Measurements from ENCODE around the gene SPTB.

Gene SPTB

DNA sequence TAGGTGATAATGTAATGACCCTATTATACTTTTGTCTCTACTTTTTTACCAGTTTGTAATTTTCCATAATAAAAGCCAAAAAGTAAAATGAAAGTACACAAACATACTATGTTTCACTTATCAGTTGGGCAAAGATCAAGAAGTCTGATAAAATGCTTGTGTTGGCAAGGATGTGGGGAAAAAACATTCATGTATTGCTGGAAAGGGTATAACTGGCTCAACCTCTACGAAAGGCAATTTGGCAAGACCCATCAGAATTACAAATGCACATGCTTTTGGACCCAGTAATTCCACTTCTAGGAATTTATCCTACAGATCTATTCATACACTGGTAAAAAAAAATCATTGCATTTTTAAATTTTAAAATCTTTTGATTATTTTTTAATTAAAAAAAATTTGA lies 68.0 kb downstream of the SPTB start:
- Histone ChIP-seq H3K4me2 (ENCODE audit: low read depth, low read length) (no peak overlapping the region), H3K27ac (ENCODE audit: low read length) (no peak overlapping the region), H3K9me3 (replicated peaks; ENCODE audit: insufficient read depth, low read length) (no peaks in the 10 kb centered on the region), H3K4me3 (ENCODE audit: low read length) (no peak overlapping the region), H3K9me2 (replicated peaks; ENCODE audit: insufficient read depth, low read length) (no peaks in the 10 kb centered on the region), H3K36me3 (replicated peaks; ENCODE audit: insufficient read depth, low read length) (no peaks in the 10 kb centered on the region), H3K9ac (ENCODE audit: low read length) (no peak overlapping the region), H4K20me1 (ENCODE audit: insufficient read depth, low read length) (no peaks in the 10 kb centered on the region), H2AFZ (ENCODE audit: low read length) (no peak overlapping the region), H3K4me1 (ENCODE audit: low read length) (peaks cover 8% of the 10 kb centered on the region), H3K27me3 (replicated peaks; ENCODE audit: insufficient read depth, low read length) (no peaks in the 10 kb centered on the region), H3F3A (ENCODE audit: insufficient read depth, low read length) (no peaks in the 10 kb centered on the region), H3K79me2 (ENCODE audit: low read length) (no peaks in the 10 kb centered on the region)
- DNase-seq, result no peak
- TF ChIP-seq EZH2phosphoT487 (IDR thresholded peaks at IDR 0.05; ENCODE audit: low read length) (no peak), EZH2 (optimal IDR thresholded peaks at IDR 0.05; ENCODE audit: low read depth, low read length) (no peak)
- TF ChIP-seq, protein P1, sequence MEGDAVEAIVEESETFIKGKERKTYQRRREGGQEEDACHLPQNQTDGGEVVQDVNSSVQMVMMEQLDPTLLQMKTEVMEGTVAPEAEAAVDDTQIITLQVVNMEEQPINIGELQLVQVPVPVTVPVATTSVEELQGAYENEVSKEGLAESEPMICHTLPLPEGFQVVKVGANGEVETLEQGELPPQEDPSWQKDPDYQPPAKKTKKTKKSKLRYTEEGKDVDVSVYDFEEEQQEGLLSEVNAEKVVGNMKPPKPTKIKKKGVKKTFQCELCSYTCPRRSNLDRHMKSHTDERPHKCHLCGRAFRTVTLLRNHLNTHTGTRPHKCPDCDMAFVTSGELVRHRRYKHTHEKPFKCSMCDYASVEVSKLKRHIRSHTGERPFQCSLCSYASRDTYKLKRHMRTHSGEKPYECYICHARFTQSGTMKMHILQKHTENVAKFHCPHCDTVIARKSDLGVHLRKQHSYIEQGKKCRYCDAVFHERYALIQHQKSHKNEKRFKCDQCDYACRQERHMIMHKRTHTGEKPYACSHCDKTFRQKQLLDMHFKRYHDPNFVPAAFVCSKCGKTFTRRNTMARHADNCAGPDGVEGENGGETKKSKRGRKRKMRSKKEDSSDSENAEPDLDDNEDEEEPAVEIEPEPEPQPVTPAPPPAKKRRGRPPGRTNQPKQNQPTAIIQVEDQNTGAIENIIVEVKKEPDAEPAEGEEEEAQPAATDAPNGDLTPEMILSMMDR (IDR thresholded peaks at IDR 0.05; ENCODE audit: low read length), result no peak

GRCh38 chr14:64808449-64808848 lies 71.3 kb downstream of the SPTB start:
- Histone ChIP-seq H4K20me1 (ENCODE audit: insufficient read depth, low read length) (no peaks in the 10 kb centered on the region), H2AFZ (ENCODE audit: low read length) (no peak overlapping the region), H3K27ac (ENCODE audit: low read length) (no peak overlapping the region), H3F3A (ENCODE audit: insufficient read depth, low read length) (no peaks in the 10 kb centered on the region), H3K79me2 (ENCODE audit: low read length) (no peaks in the 10 kb centered on the region), H3K4me2 (ENCODE audit: low read depth, low read length) (no peak overlapping the region), H3K4me3 (ENCODE audit: low read length) (no peak overlapping the region), H3K9me3 (replicated peaks; ENCODE audit: insufficient read depth, low read length) (no peaks in the 10 kb centered on the region), H3K9me2 (replicated peaks; ENCODE audit: insufficient read depth, low read length) (no peaks in the 10 kb centered on the region), H3K36me3 (replicated peaks; ENCODE audit: insufficient read depth, low read length) (no peaks in the 10 kb centered on the region), H3K9ac (ENCODE audit: low read length) (no peak overlapping the region), H3K4me1 (ENCODE audit: low read length) (peaks cover 8% of the 10 kb centered on the region), H3K27me3 (replicated peaks; ENCODE audit: insufficient read depth, low read length) (no peaks in the 10 kb centered on the region)
- no peak for DNase-seq
- no peak for TF ChIP-seq EZH2 (optimal IDR thresholded peaks at IDR 0.05; ENCODE audit: low read depth, low read length)

GRCh38 chr14:64807551-64807950 lies 72.2 kb downstream of the SPTB start:
- H4K20me1 ChIP-seq (ENCODE audit: insufficient read depth, low read length), result no peaks in the 10 kb centered on the region
- no peak overlapping the region for H3K4me2 ChIP-seq (ENCODE audit: low read depth, low read length)
- H3K9me2 ChIP-seq (replicated peaks; ENCODE audit: insufficient read depth, low read length), result no peaks in the 10 kb centered on the region
- H3K27ac ChIP-seq (ENCODE audit: low read length), result no peak overlapping the region
- TF ChIP-seq, protein P1 (IDR thresholded peaks at IDR 0.05; ENCODE audit: low read length), result no peak
- TF ChIP-seq EZH2 (optimal IDR thresholded peaks at IDR 0.05; ENCODE audit: low read depth, low read length) (no peak), EZH2phosphoT487 (IDR thresholded peaks at IDR 0.05; ENCODE audit: low read length) (no peak)
- H3K4me1 ChIP-seq (ENCODE audit: low read length), result 0 out of 2 replicates have a peak, but pooled peaks cover under 1% of the 10 kb centered on the region
- no peak overlapping the region for H3K4me3 ChIP-seq (ENCODE audit: low read length)
- H3K36me3 ChIP-seq (replicated peaks; ENCODE audit: insufficient read depth, low read length), result no peaks in the 10 kb centered on the region
- no peaks in the 10 kb centered on the region for H3F3A ChIP-seq (ENCODE audit: insufficient read depth, low read length)
- DNase-seq, result no peak
- no peaks in the 10 kb centered on the region for H3K9me3 ChIP-seq (replicated peaks; ENCODE audit: insufficient read depth, low read length)
- no peaks in the 10 kb centered on the region for H3K79me2 ChIP-seq (ENCODE audit: low read length)
- H2AFZ ChIP-seq (ENCODE audit: low read length), result no peak overlapping the region
- no peak overlapping the region for H3K9ac ChIP-seq (ENCODE audit: low read length)
- H3K27me3 ChIP-seq (replicated peaks; ENCODE audit: insufficient read depth, low read length), result no peaks in the 10 kb centered on the region

- TF ChIP-seq EZH2 (optimal IDR thresholded peaks at IDR 0.05; ENCODE audit: low read depth, low read length), result no peak
- TF ChIP-seq, protein P1 (IDR thresholded peaks at IDR 0.05; ENCODE audit: low read length), result no peak
- no peak for TF ChIP-seq EZH2phosphoT487 (IDR thresholded peaks at IDR 0.05; ENCODE audit: low read length)
- Histone ChIP-seq H3K4me3 (ENCODE audit: low read length) (no peak overlapping the region), H3K4me1 (ENCODE audit: low read length) (no peaks in the 10 kb centered on the region), H3K9me2 (replicated peaks; ENCODE audit: insufficient read depth, low read length) (no peaks in the 10 kb centered on the region), H3K4me2 (ENCODE audit: low read depth, low read length) (no peak overlapping the region), H3K27me3 (replicated peaks; ENCODE audit: insufficient read depth, low read length) (no peaks in the 10 kb centered on the region), H3K36me3 (replicated peaks; ENCODE audit: insufficient read depth, low read length) (no peaks in the 10 kb centered on the region), H3K9ac (ENCODE audit: low read length) (no peak overlapping the region), H3K79me2 (ENCODE audit: low read length) (no peaks in the 10 kb centered on the region), H4K20me1 (ENCODE audit: insufficient read depth, low read length) (no peaks in the 10 kb centered on the region), H3K27ac (ENCODE audit: low read length) (no peak overlapping the region), H2AFZ (ENCODE audit: low read length) (no peak overlapping the region), H3K9me3 (replicated peaks; ENCODE audit: insufficient read depth, low read length) (no peaks in the 10 kb centered on the region), H3F3A (ENCODE audit: insufficient read depth, low read length) (no peaks in the 10 kb centered on the region)
- DNase-seq, result no peak
Observed at GRCh38 chr14:64806862-64807495, 72.7 kb downstream of the SPTB start.
